ENCODE results near the gene SETD5. TPM values are rescaled to one million over a fixed set of nuclear protein-coding genes. Genes with fewer than 3 reads are reported as not detected.
A peak's percentile ranks its signal among the peaks of the same experiment; 100 is the strongest.

The SETD5 gene
- total and polyA plus RNA-seq, 7 donors: 8.6 to 149 (median 69.9) TPM

DNA sequence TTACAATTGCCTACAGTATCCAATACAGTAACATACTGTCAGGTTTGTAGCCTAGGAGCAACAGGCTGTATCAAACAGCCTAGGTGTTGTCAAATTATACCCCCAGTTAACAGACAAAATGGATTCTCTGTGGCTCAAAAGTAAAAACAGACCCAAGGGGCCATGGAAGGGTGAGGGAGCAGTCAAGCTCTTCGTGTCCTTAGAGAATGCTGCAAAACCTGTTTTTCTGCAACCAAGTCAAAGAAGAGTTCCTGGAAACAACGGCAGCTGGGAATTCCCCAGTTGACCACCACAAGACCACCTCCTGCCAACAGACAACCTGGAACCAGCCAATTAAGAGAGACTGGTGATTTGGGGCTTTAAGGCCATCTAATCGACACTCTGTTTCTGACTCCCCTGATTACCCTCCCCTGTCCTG is 45.7 kb upstream of the SETD5 start:
- Histone ChIP-seq H3K36me3 (peaks cover 0 to 9% (median 0%) of the 10 kb centered on the region in 4 donors), H3K4me1 (peaks cover 0 to 9% (median 4%) of the 10 kb centered on the region in 4 donors), H3K27me3 (no peaks in the 10 kb centered on the region), H3K9me3 (no peaks in the 10 kb centered on the region), H3K4me3 (no peak overlapping the region), H3K27ac (no peak overlapping the region)
- intact Hi-C loops (cut with DNase I): loop anchor here (5.0 kb wide), 1 partner anchor 296 kb away; the partner anchor contains the start of gene MTMR14
- DNase-seq: no peak
- TF ChIP-seq POLR2AphosphoS5 (IDR thresholded peaks at IDR 0.05) (no peak), EP300 (IDR thresholded peaks at IDR 0.05) (no peak), POLR2A (IDR thresholded peaks at IDR 0.05) (no peak), CTCF (IDR thresholded peaks at IDR 0.05) (no peak)
- 24 to 52% methylated on average over 3 of the region's 3 CpGs for WGBS, 2 donors

DNA sequence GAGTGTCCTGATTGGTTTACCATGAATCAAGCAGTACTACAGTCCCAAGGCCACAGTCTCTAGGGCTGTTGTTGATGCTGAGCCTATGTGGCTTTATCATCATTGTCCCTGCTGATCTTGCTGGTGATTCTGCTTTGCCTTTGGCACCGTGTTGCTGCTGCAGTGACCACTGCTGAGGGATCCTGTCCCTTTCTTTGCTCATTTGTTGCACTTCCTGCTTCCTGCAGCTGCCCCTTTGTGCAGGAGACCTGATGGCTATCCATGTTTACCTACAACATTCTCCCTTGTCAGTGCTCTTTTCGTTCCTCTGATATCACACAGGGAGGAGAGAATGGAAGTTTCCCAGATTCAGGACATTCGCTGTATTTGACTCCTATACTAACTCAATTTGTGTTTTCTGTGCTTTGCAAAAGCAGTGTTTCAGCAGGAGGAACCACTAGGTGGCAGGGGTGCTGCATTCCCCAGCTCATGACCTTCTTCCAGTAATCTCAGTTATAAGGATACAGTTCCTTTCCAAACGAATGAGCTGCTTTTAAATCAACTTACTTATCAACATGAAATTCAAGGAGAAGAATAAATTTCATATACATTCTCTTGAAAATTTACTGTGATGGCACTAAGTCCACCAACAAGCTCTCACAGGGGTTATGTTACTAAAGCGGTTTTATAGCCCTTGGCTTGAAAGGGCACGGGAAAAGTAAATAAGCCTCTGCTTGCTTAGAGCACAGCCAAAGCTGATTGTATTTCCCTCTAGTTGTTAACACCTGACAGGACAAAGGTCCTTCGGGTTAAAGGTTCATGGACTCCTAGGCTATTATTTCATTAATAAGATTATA is 44.3 kb upstream of the SETD5 start:
- no peak overlapping the region for H3K4me3 ChIP-seq
- no peaks in the 10 kb centered on the region for H3K27me3 ChIP-seq
- WGBS, 2 donors: 5 to 23% methylated on average over 7 of the region's 7 CpGs
- intact Hi-C loops (cut with DNase I): loop anchor here (5.0 kb wide), 1 partner anchor 294 kb away; the partner anchor contains the start of gene MTMR14
- H3K9me3 ChIP-seq: no peaks in the 10 kb centered on the region
- peak; percentile 80 for DNase-seq
- peaks cover 0 to 9% (median 4%) of the 10 kb centered on the region in 4 donors for H3K4me1 ChIP-seq
- TF ChIP-seq EP300 (IDR thresholded peaks at IDR 0.05): no peak
- TF ChIP-seq CTCF (IDR thresholded peaks at IDR 0.05): peak; percentile 68 to 85 (median 78)
- no peak for TF ChIP-seq POLR2A (IDR thresholded peaks at IDR 0.05)
- peaks cover 0 to 9% (median 0%) of the 10 kb centered on the region in 4 donors for H3K36me3 ChIP-seq
- no peak overlapping the region for H3K27ac ChIP-seq

- Histone ChIP-seq H3K36me3 (peaks cover 0 to 21% (median 13%) of the 10 kb centered on the region in 4 donors), H3K4me1 (peaks cover 0 to 24% (median 22%) of the 10 kb centered on the region in 4 donors), H3K9me3 (no peaks in the 10 kb centered on the region), H3K27me3 (no peaks in the 10 kb centered on the region), H3K4me3 (peak overlapping the region in 1 of 4 donors; percentile 65), H3K27ac (peak overlapping the region in 1 of 4 donors; percentile 89)
- 62 to 70% methylated on average over 5 of the region's 5 CpGs for WGBS, 2 donors
- intact Hi-C loops (cut with DNase I): loop anchor here (5.0 kb wide), 2 partner anchors 35 to 60 kb away; partner anchors contain the start of gene SETD5
- TF ChIP-seq POLR2AphosphoS5 (IDR thresholded peaks at IDR 0.05) (no peak), CTCF (IDR thresholded peaks at IDR 0.05) (no peak), POLR2A (IDR thresholded peaks at IDR 0.05) (no peak), EP300 (IDR thresholded peaks at IDR 0.05) (no peak)
- DNase-seq: no peak
Observed at GRCh38 chr3:9361691-9362388, 35.6 kb upstream of the SETD5 start.

DNA sequence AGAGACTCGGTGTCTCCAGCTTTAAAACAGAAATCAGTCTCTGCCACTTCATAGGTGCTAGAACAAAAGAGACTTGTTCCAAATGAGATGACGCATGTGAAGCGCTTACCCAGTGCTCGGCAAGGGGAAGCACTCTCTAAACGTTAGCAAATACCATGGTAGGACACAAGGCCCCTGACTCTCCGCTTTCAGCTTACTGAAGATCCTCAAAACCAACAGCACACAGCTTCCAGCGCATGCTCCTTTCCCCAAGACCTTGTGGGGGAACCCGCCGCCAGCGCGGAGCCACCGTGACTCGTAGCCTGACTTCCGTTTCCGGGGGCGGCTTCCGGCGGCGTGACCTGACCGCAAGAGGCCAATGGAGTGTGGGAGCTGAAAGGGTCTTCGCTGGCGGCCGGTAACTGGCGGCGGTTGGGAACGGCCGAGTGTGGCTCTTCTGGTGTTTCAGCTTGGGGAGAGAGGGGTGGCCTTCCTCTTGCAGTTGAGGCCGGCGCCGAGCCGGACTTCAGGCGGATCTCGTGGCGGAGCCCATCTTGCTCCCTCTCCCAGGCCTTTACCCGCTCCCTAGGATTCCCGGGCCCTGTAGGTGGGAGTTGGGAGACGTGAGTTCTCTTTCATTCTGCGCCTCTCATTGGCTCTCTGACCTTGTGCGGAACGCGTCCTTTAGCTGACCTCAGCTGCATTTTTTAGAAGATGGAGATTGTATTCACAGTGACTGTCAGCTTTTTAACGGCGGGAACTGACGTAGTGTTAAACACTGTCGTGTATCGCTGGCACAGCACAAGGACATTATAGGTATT is 34.5 kb upstream of the SETD5 start, which contains the start of gene THUMPD3:
Gene THUMPD3 (plus strand): TSS at position 324 of the 800 bp plus-strand sequence. CDS start 2,015 bp downstream, outside the sequence.
- 1% methylated on average over 46 of the region's 46 CpGs for WGBS, 2 donors
- TF ChIP-seq CTCF (IDR thresholded peaks at IDR 0.05): no peak
- peak; percentile 88 to 92 (median 89) for TF ChIP-seq POLR2AphosphoS5 (IDR thresholded peaks at IDR 0.05)
- TF ChIP-seq POLR2A (IDR thresholded peaks at IDR 0.05): peak; percentile 54 to 71
- TF ChIP-seq EP300 (IDR thresholded peaks at IDR 0.05): peak in 1 of 4 donors; percentile 36
- intact Hi-C loops (cut with DNase I): loop anchor here (5.0 kb wide), 2 partner anchors 34 to 59 kb away; partner anchors contain the start of gene SETD5

More for the DNA sequence above, 34.5 kb upstream of the SETD5 start, which contains the start of gene THUMPD3:
- Histone ChIP-seq H3K36me3 (peaks cover 0 to 31% (median 19%) of the 10 kb centered on the region in 4 donors), H3K4me1 (peaks cover 0 to 24% (median 22%) of the 10 kb centered on the region in 4 donors), H3K4me3 (peak within 1 kb of the TSS; percentile 55 to 66 (median 62)), H3K27me3 (no peaks in the 10 kb centered on the region), H3K27ac (peak within 1 kb of the TSS; percentile 85 to 90 (median 88)), H3K9me3 (no peaks in the 10 kb centered on the region)
- DNase-seq: peak; percentile 92
